NB4 (cell line): ENCODE measurements around the gene PDS5B.

Experiments
- MYC ChIP-seq: IDR thresholded peaks from 2 replicates; pipeline ENCODE4 v1.6.1; 2011; ENCODE audit warnings: low read depth, low read length
- POLR2A ChIP-seq: IDR thresholded peaks from 2 replicates; pipeline ENCODE4 v1.6.1; 2011; ENCODE audit warnings: mild to moderate bottlenecking; ENCODE audit not compliant: insufficient read length; ENCODE audit errors: extremely low read depth
- TF ChIP-seq, protein P1 (sequence below): IDR thresholded peaks from one replicate; pipeline ENCODE4 v1.5.1; 2012; ENCODE audit warnings: low read depth, low read length
- TF ChIP-seq, protein P2 (sequence below): IDR thresholded peaks from 2 replicates; pipeline ENCODE4 v1.6.1; 2011; ENCODE audit warnings: low read depth, low read length

DNA sequence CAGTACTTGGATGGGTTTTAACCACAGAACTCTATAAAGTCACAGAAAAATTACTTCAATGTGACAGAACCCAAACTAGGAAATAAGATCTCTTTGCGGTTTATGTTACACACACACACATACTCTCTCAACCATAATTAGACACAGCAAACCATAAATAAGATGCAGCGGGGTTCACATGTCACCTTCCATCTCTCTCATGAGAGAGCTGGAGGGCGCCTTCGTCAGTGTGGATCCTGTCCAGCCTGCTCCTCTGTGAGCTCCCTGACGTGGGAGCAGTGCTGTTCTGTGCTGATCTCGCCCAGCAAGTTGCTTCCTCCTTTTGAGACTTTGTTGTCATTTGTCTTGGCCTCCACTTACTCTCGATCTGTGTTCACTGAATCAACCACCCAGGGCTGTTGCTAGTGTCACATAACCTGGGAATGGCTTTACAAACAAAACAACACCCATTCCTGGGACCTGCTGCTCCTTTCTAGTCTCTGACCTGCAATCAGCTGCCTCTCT lies 225.1 kb downstream of the PDS5B start:
- TF ChIP-seq, protein P1, sequence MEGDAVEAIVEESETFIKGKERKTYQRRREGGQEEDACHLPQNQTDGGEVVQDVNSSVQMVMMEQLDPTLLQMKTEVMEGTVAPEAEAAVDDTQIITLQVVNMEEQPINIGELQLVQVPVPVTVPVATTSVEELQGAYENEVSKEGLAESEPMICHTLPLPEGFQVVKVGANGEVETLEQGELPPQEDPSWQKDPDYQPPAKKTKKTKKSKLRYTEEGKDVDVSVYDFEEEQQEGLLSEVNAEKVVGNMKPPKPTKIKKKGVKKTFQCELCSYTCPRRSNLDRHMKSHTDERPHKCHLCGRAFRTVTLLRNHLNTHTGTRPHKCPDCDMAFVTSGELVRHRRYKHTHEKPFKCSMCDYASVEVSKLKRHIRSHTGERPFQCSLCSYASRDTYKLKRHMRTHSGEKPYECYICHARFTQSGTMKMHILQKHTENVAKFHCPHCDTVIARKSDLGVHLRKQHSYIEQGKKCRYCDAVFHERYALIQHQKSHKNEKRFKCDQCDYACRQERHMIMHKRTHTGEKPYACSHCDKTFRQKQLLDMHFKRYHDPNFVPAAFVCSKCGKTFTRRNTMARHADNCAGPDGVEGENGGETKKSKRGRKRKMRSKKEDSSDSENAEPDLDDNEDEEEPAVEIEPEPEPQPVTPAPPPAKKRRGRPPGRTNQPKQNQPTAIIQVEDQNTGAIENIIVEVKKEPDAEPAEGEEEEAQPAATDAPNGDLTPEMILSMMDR, result no peak
- TF ChIP-seq, protein P2, sequence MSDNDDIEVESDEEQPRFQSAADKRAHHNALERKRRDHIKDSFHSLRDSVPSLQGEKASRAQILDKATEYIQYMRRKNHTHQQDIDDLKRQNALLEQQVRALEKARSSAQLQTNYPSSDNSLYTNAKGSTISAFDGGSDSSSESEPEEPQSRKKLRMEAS, result no peak
- TF ChIP-seq MYC (no peak), POLR2A (no peak)
